H1 (cell line): ENCODE data around the gene NDUFA3. TPM values are rescaled to one million over a fixed set of nuclear protein-coding genes. Genes with fewer than 3 reads are reported as not detected.

Source experiments
- GABPA ChIP-seq: IDR thresholded peaks from 2 replicates; pipeline ENCODE4 v1.6.1; 2011; ENCODE audit warnings: mild to moderate bottlenecking, low read length, moderate library complexity, borderline replicate concordance; ENCODE audit not compliant: insufficient read depth
- HDAC6 ChIP-seq: IDR thresholded peaks from one replicate; pipeline ENCODE4 v1.7.1; 2012; ENCODE audit warnings: low read depth, mild to moderate bottlenecking, inconsistent platforms, low read length, moderate library complexity
- RXRA ChIP-seq: IDR thresholded peaks from 2 replicates; pipeline ENCODE4 v1.6.1; 2011; ENCODE audit warnings: low read depth, mild to moderate bottlenecking, low read length, moderate library complexity; ENCODE audit not compliant: insufficient read depth
- SP1 ChIP-seq: IDR thresholded peaks from 2 replicates; pipeline ENCODE4 v1.6.1; 2011; ENCODE audit warnings: low read depth, low read length
- TAF1 ChIP-seq: IDR thresholded peaks from 2 replicates; pipeline ENCODE4 v1.6.1; 2011; ENCODE audit warnings: mild to moderate bottlenecking, low read depth, low read length
- TEAD4 ChIP-seq: IDR thresholded peaks from 2 replicates; pipeline ENCODE4 v1.6.1; 2012; ENCODE audit warnings: low read depth, low read length, inconsistent platforms, mixed read lengths
- polyA plus RNA-seq, 7 experiments: library from polyadenylated mRNA; depleted of rRNA in 3 of 7; stranded (reverse) in 5 of 7; unstranded in 2 of 7; fragments of >200 nt in 5 of 7; fragments of 200-250 nt in 2 of 7; gene quantifications; 1 replicate in 5 of 7; 2 replicates in 1 of 7; 4 replicates in 1 of 7; pipeline versions ENCODE4 v1.2.1 to v1.2.3, GENCODE V29; 2011 to 2013; ENCODE audit warnings: missing spikeins in 2 of 7, mixed read lengths in 2 of 7
- total RNA-seq: library from RNA; stranded (reverse); fragmentation: NEBNext Ultra II Directional; extraction: Animal tissue kit (Norgen Biotek cat#: 25700); gene quantifications from 2 replicates; pipeline ENCODE4 v1.2.1, GENCODE V29; 2021
- TF ChIP-seq, protein P1 (sequence below): fragments of 300-600 bp; sonication (generic); IDR thresholded peaks from 2 replicates; pipeline ENCODE4 v1.7.1; 2012; ENCODE audit warnings: low read length, moderate library complexity, mild to moderate bottlenecking, inconsistent platforms; ENCODE audit not compliant: insufficient replicate concordance
- TF ChIP-seq, protein P2 (sequence below): IDR thresholded peaks from 2 replicates; pipeline ENCODE4 v1.6.1; 2012; ENCODE audit warnings: low read length, inconsistent platforms

Gene NDUFA3
- total and polyA plus RNA-seq, 2 of the 8 experiments (the other 6 are each of a cell fraction or from before 2014, with no cell fraction given) = 175 to 208 TPM

DNA sequence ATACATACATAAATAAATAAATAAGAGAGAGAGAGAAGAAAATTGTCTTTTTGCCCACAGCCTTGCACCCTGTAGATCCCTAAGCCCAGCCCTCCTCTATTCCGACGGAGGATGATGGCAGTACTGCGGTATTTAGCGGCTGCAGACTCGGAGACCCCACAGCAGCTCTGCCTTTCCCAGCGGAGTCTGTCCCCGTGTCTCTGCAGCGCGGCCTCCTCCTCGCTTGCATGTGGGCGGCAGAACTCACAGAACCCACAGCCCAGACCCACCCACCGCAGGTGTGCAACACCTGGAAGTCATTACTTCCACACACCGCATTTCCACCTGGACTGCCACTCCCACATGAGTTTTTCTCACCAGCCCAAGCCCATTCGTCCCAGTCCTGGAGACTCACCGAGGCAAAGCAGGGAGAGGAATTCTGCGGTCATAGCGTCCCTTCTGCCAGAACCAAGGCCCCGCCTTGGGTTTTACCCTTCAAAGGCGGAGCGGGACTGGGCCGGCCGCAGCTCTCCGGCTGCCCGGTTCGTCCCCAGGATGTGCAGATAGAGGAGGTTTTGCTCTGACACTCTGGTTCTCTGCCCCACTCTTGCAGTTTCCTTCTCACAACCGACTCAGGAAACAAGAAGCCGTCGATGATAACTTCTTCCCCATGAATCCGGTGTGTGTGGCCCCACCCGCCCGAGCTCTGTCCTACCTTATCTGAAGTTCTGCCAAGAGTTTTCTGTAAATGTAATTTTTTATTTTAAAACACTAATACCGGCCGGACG is 39.1 kb upstream of the NDUFA3 start, which contains the start of gene VSTM1 (continued):
- TF ChIP-seq, protein P1, sequence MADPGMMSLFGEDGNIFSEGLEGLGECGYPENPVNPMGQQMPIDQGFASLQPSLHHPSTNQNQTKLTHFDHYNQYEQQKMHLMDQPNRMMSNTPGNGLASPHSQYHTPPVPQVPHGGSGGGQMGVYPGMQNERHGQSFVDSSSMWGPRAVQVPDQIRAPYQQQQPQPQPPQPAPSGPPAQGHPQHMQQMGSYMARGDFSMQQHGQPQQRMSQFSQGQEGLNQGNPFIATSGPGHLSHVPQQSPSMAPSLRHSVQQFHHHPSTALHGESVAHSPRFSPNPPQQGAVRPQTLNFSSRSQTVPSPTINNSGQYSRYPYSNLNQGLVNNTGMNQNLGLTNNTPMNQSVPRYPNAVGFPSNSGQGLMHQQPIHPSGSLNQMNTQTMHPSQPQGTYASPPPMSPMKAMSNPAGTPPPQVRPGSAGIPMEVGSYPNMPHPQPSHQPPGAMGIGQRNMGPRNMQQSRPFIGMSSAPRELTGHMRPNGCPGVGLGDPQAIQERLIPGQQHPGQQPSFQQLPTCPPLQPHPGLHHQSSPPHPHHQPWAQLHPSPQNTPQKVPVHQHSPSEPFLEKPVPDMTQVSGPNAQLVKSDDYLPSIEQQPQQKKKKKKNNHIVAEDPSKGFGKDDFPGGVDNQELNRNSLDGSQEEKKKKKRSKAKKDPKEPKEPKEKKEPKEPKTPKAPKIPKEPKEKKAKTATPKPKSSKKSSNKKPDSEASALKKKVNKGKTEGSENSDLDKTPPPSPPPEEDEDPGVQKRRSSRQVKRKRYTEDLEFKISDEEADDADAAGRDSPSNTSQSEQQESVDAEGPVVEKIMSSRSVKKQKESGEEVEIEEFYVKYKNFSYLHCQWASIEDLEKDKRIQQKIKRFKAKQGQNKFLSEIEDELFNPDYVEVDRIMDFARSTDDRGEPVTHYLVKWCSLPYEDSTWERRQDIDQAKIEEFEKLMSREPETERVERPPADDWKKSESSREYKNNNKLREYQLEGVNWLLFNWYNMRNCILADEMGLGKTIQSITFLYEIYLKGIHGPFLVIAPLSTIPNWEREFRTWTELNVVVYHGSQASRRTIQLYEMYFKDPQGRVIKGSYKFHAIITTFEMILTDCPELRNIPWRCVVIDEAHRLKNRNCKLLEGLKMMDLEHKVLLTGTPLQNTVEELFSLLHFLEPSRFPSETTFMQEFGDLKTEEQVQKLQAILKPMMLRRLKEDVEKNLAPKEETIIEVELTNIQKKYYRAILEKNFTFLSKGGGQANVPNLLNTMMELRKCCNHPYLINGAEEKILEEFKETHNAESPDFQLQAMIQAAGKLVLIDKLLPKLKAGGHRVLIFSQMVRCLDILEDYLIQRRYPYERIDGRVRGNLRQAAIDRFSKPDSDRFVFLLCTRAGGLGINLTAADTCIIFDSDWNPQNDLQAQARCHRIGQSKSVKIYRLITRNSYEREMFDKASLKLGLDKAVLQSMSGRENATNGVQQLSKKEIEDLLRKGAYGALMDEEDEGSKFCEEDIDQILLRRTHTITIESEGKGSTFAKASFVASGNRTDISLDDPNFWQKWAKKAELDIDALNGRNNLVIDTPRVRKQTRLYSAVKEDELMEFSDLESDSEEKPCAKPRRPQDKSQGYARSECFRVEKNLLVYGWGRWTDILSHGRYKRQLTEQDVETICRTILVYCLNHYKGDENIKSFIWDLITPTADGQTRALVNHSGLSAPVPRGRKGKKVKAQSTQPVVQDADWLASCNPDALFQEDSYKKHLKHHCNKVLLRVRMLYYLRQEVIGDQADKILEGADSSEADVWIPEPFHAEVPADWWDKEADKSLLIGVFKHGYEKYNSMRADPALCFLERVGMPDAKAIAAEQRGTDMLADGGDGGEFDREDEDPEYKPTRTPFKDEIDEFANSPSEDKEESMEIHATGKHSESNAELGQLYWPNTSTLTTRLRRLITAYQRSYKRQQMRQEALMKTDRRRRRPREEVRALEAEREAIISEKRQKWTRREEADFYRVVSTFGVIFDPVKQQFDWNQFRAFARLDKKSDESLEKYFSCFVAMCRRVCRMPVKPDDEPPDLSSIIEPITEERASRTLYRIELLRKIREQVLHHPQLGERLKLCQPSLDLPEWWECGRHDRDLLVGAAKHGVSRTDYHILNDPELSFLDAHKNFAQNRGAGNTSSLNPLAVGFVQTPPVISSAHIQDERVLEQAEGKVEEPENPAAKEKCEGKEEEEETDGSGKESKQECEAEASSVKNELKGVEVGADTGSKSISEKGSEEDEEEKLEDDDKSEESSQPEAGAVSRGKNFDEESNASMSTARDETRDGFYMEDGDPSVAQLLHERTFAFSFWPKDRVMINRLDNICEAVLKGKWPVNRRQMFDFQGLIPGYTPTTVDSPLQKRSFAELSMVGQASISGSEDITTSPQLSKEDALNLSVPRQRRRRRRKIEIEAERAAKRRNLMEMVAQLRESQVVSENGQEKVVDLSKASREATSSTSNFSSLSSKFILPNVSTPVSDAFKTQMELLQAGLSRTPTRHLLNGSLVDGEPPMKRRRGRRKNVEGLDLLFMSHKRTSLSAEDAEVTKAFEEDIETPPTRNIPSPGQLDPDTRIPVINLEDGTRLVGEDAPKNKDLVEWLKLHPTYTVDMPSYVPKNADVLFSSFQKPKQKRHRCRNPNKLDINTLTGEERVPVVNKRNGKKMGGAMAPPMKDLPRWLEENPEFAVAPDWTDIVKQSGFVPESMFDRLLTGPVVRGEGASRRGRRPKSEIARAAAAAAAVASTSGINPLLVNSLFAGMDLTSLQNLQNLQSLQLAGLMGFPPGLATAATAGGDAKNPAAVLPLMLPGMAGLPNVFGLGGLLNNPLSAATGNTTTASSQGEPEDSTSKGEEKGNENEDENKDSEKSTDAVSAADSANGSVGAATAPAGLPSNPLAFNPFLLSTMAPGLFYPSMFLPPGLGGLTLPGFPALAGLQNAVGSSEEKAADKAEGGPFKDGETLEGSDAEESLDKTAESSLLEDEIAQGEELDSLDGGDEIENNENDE = no peak
- TF ChIP-seq TEAD4 (no peak), RXRA (no peak), GABPA (no peak), SP1 (no peak), HDAC6 (no peak), TAF1 (no peak)
- TF ChIP-seq, protein P2, sequence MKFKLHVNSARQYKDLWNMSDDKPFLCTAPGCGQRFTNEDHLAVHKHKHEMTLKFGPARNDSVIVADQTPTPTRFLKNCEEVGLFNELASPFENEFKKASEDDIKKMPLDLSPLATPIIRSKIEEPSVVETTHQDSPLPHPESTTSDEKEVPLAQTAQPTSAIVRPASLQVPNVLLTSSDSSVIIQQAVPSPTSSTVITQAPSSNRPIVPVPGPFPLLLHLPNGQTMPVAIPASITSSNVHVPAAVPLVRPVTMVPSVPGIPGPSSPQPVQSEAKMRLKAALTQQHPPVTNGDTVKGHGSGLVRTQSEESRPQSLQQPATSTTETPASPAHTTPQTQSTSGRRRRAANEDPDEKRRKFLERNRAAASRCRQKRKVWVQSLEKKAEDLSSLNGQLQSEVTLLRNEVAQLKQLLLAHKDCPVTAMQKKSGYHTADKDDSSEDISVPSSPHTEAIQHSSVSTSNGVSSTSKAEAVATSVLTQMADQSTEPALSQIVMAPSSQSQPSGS = no peak
